Stimulated activated CD4-positive, alpha-beta T cell treated with anti-CD3 and anti-CD28 coated beads, Interleukin-4, amount 100 ng/mL, for 48 hours (primary cell): ENCODE results near the gene FLII.

ENCODE experiments used
- DNase-seq, 2 donors: peaks; one replicate each; pipeline ENCODE4 v3.0.0-alpha.2; 2020; ENCODE audit warnings: low read depth in 2 of 2

Gene FLII

DNA sequence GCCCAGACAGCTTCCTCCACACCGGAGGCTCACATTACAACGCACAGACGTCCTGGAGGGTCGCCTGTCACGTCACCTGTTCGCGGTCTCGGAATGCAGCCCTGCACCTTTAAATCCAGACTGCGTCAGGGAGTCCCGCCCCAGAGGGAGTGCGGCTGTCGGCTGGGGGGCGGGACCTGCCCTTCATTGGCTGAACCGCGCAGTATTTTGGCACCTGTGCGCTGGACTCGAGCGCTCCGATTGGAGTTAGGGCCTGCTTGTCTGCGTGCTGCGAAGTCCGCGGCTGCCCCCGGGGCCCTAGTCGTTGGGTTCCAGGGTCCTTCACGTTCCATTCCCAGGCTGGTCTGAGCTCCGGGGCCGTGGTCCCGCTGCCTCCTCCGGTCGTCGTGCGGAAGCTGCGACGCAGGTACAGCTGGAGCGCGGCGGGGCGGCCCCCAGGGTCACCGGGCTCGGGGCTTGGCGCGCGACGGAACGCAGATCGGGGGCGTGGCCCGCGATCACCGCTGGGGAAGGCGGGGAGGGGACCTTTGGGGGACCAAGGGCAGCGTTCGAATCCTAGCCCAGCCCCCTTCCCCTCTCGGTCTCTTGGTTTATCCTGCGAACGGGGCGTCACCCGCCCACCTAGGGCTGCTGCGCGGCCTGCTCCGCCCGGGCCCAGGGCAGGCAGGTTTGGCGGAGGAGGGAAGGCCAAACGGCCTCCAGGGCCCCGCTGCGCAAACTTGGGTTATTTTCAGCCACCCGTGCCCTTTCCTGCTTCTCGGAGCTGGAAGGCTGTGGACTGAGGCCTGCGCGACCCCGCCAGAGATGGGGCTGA lies 2.0 kb upstream of the FLII start, which contains the start of gene MIEF2:
Gene MIEF2, plus strand, starts transcription at position 331 of the 814 bp plus-strand sequence. CDS start 2,059 bp downstream, outside the sequence.
- DNase-seq, result peak; percentile 86 to 94

- no peak for DNase-seq
Observed at GRCh38 chr17:18259621-18260331, 1.2 kb upstream of the FLII start.

- DNase-seq, result peak; percentile 42 to 50
Observed at GRCh38 chr17:18257982-18258355, 569 bp downstream of the FLII start.

- peak in 1 of 2 donors; percentile 25 for DNase-seq
Observed at GRCh38 chr17:18257268-18257981, 1.1 kb downstream of the FLII start.

DNA sequence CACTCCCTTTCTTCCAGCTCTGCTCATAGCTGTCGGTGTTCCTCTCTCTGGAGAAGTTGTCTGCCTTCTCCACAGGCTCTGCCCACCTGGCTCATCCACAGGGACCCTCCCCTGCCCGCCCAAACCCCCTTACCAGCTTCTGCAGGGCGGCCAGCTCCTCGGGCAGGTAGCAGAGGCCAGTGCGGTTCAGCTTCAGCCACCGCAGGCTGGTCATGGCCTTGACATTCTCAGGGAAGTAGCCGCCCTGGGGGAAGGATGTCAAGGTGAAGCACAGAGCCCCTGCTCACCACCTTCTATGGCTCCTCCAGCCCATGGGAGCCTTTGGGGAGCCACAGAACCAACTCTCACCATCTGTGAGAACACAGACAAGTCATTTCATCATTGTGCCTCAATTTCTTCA lies 1.8 kb downstream of the FLII start:
- DNase-seq, result no peak

- no peak for DNase-seq
Observed at GRCh38 chr17:18256351-18256750, 2.2 kb downstream of the FLII start.

DNA sequence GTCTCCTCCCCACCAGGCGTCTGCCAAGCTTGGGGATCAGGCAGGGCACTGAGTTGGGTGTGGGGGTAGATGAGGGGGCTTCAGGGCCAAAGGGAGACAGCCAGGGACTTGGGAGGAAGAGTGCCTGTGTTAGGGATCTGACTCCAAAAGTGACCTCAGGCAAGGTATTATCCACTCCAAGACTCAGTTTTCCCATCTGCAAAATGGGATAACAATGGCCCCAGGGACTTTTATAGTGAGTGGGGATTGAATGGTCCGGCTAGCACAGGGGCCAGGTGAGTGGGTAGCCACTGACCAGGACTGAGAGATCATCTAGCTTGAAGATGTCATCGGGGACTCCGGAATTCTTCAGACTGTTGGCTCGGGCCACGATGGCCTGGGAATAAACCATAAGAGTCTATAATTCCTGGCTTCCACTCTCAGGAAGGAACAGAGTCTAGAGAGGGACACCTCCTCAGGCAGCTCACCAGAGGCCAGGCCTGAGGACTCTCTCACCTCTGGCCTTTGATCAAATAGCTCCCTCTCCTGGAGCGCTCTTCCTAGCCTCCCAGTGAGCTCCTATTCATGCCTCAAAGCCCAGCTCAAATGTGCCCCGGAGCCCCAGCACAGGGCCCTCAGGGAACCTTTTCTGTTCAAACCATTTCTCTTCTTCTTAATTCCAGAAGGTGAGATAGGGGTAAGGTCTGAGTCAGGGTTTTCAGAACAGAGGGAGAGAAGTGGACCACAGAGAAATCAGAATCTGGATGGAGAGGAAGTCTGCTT lies 3.5 kb downstream of the FLII start:
- DNase-seq, result no peak

- no peak for DNase-seq
Observed at GRCh38 chr17:18253947-18254821, 4.4 kb downstream of the FLII start.

DNA sequence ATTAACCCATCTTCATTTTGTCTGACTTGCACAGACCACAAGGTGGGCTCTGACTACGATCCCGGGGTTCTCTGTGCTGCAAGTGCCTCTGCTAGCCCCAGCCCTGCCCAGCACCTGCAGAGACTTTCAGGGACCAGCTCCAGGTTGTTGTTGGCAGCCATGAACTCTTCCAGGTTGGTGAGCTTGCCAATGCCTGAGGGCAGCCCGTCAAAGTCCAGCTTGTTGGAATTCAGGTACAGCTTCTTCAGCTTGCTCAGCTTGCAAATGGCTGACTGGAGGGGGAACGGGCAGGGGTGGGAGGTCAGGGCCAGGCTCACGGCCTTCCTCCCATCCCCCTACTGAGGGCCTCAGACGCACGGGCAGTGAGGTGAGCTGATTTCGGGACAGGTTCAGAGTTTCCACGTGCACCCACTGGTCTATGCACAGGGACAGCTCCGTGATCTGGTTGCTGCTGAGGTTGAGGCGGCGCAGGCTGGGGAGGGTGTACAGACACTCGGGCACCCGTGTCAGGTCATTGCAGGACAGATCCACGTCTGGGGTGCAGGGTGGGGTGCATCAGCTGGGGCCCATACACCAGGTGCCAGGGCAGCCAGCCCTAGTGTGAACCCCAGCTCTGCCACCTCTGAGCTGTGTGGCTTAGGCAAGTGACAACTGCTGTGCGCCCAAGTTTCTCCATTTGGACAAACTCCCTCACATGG lies 5.2 kb downstream of the FLII start:
- DNase-seq, result no peak

DNA sequence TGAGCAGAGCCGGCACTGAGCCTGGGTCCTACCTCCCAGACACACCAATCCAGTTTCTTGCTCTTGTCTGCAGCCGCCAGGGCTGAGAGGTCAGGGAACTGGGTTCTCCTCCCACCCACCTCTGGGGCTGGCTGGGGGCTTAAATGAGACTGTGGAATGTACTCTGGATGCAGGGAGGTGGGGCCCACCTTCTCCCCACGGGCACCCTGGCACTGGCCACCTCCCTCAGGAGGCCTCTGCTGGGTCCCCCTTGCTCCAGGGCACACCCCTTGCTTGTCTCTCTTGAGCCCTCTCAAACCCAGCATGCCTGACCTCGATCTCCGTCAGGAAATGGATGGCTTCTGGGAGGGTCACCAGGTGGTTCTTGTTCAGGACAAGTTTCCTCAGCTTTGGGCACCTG lies 6.4 kb downstream of the FLII start:
- no peak for DNase-seq

DNA sequence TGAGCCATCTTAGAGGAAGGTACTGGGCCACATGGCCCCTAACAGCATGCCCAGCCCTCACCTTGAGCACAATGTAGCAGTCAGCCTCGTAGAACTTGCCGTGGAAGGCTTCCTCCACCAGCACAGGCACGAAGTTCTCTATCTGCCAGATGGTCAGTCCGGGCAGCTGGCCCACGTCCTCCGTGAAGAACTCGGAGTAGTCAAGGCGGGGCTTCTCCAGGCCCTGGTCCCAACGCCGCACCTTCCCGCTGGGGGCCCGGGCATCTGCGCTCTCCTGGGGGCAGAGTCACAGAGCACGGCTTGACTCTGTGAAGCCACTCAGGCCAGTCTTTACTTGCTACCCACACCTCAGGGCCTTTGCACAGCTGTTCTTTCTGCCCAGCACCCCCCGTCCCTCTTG lies 7.3 kb downstream of the FLII start:
- DNase-seq, result no peak

DNA sequence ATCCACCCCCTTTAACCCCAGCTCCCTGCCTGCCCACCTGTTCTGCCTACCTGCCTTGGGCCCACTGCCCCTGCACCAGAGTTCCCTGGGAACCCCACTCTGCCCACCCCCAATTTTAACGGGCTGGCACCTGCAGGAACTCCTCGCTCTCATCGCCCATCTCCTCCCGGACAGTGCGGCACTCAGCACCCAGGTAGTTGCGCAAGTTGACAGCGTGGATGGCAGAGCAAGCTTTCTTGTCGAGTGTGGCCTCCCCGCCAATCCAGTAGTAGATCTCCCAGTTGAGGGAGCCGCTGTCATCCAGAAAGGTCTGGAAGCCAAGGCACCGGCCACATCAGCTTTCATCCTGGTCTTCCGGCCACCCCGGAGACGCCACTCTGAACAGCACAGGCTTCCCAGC lies 7.8 kb downstream of the FLII start:
- DNase-seq, result no peak

GRCh38 chr17:18250259-18250658 lies 8.3 kb downstream of the FLII start:
- DNase-seq, result no peak

DNA sequence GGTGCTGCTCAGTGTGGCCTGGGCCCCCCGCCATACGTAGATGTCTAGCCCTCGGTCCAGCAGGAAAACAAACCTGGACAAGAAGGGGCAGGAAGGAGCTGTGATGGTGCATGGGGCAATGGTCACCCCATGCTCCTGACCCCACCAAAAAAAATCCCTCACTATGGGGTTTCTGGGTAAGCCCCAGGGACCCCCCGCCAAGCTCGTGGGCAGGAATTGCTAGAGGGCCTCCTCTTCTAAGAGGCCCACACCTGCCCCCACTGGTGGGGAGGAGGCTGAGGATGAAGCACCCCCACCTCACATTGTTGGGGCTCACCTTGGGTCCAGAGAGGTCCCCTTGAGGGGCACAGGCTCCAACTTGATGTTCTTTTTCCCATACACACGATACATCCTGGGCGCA lies 9.7 kb downstream of the FLII start:
- no peak for DNase-seq

- DNase-seq, result peak; percentile 55 to 56
Observed at GRCh38 chr17:18248300-18248731, 10.2 kb downstream of the FLII start.

DNA sequence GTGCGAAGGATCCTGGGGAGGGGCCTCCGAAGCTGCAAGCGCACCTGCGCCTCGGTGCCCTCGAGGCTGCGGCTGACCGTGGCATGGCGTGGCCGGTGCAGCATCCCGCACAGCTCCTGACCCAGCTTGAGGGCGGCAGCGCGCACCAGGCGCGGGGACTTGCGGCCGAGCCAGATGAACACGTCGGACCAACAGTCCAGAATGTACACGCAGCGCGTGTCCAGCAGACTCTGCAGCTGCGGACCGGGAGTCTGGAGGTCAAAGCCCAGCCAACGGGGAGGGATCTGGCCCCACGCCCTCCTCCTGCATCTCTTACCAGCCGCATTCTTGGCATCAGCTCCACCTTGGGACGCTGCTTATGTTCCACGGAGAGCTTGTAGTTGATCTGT lies 10.9 kb downstream of the FLII start:
- no peak for DNase-seq

DNA sequence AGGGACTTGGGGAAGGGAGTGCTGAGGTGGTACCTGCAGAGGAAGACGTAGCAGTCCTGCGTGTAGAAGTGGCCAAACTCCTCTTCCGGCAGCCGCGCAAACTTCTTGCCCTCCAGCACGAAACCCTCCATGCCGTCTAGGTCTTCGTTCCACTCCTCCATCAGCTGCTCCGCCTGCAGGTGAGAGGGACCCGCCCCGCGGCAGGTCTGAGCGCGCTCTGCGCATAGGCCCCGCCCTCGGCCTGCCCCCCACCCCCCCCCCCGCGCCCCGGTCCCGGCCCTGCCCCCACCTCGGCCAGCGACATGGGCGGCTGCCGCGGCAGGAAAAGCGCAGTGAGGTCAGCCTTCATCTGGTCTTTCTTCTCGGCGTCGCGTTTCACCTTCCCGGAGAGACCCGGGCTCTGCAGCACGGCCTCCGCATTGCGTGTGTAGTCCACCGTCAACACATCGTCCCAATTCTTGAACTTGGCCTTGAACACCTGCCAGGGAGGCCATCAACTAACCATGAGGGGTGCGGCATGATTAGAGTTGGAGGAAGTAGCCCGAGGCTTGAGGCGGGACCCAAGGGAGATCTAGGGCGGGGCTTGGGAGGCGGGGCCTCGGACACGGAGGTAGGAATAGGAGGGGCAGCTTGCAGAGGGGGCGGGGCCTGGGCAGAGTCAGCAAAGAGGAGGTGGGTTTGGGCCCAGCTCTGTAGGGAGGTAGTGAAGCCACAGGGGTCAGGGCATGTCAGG lies 11.5 kb downstream of the FLII start:
- peak; percentile 48 to 49 for DNase-seq

GRCh38 chr17:18246109-18246725 lies 12.3 kb downstream of the FLII start:
- DNase-seq, result no peak
